GM18526 (cell line): ENCODE results near the gene FBXL17.

Experiments
- POLR2A ChIP-seq: IDR thresholded peaks from 3 replicates; pipeline ENCODE4 v1.6.1; 2011; ENCODE audit not compliant: insufficient read length; ENCODE audit errors: extremely low read depth

Gene FBXL17

GRCh38 chr5:108280960-108281569 is 100.8 kb downstream of the FBXL17 start:
- no peak for TF ChIP-seq POLR2A

GRCh38 chr5:108280248-108280647 is 101.7 kb downstream of the FBXL17 start:
- no peak for TF ChIP-seq POLR2A

GRCh38 chr5:108278285-108279240 is 103.3 kb downstream of the FBXL17 start:
- TF ChIP-seq POLR2A: no peak

GRCh38 chr5:108276187-108277050 is 105.5 kb downstream of the FBXL17 start:
- no peak for TF ChIP-seq POLR2A

GRCh38 chr5:108271127-108271526 is 110.8 kb downstream of the FBXL17 start:
- no peak for TF ChIP-seq POLR2A

GRCh38 chr5:108266242-108266641 is 115.7 kb downstream of the FBXL17 start:
- no peak for TF ChIP-seq POLR2A

GRCh38 chr5:108264533-108264932 is 117.4 kb downstream of the FBXL17 start:
- TF ChIP-seq POLR2A: no peak

- TF ChIP-seq POLR2A: no peak
These were observed 118.6 kb downstream of the FBXL17 start for GRCh38 chr5:108263338-108263737.

GRCh38 chr5:108260858-108261170 is 121.1 kb downstream of the FBXL17 start:
- no peak for TF ChIP-seq POLR2A

GRCh38 chr5:108260117-108260857 is 121.6 kb downstream of the FBXL17 start:
- TF ChIP-seq POLR2A: no peak

- TF ChIP-seq POLR2A: no peak
These were observed 122.6 kb downstream of the FBXL17 start for GRCh38 chr5:108259306-108259705.

GRCh38 chr5:108257996-108258395 is 123.9 kb downstream of the FBXL17 start:
- no peak for TF ChIP-seq POLR2A

- TF ChIP-seq POLR2A: no peak
These were observed 126.4 kb downstream of the FBXL17 start for GRCh38 chr5:108255468-108255867.

- TF ChIP-seq POLR2A: no peak
These were observed 130.5 kb downstream of the FBXL17 start for GRCh38 chr5:108251350-108251749.

GRCh38 chr5:108249785-108250426 is 132.0 kb downstream of the FBXL17 start:
- TF ChIP-seq POLR2A: no peak
